Epithelial cell of esophagus (primary cell): Measurements from ENCODE around the gene MIER3.

Experiments
- DNase-seq: peaks from one replicate; pipeline ENCODE4 v3.0.0; 2010; ENCODE audit warnings: low read depth
- H3K4me3 ChIP-seq: 2 replicates; pipeline ENCODE4 v1.5.1; 2011; ENCODE audit warnings: mild to moderate bottlenecking, low read length, control low read depth
- TF ChIP-seq, protein P1 (sequence below): IDR thresholded peaks from 2 replicates; pipeline ENCODE4 v1.5.1; 2011; ENCODE audit warnings: low read depth, mild to moderate bottlenecking, low read length, control low read depth, inconsistent platforms; ENCODE audit not compliant: insufficient read depth; ENCODE audit errors: missing control alignments

The MIER3 gene

DNA sequence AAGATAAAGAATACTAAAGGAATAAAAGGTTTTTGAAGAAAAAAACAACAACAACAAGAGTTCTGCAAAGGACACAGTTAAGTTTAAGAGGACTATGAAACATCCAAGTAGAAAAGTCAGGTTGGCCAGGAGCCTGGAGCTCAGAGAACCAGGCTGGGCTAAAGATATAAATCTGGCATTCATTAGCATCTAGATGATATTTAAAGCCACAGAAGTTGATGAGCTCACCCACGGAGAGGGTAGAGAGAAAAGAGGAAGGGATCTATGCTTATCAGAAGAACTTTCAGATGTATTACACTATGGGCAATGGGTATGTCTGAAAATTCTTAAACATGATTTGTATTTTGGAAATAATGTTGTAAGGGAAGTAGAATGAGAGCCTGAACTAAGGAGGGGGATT lies 9.9 kb downstream of the MIER3 start:
- DNase-seq = no peak
- no peak overlapping the region for H3K4me3 ChIP-seq
- TF ChIP-seq, protein P1, sequence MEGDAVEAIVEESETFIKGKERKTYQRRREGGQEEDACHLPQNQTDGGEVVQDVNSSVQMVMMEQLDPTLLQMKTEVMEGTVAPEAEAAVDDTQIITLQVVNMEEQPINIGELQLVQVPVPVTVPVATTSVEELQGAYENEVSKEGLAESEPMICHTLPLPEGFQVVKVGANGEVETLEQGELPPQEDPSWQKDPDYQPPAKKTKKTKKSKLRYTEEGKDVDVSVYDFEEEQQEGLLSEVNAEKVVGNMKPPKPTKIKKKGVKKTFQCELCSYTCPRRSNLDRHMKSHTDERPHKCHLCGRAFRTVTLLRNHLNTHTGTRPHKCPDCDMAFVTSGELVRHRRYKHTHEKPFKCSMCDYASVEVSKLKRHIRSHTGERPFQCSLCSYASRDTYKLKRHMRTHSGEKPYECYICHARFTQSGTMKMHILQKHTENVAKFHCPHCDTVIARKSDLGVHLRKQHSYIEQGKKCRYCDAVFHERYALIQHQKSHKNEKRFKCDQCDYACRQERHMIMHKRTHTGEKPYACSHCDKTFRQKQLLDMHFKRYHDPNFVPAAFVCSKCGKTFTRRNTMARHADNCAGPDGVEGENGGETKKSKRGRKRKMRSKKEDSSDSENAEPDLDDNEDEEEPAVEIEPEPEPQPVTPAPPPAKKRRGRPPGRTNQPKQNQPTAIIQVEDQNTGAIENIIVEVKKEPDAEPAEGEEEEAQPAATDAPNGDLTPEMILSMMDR = no peak

DNA sequence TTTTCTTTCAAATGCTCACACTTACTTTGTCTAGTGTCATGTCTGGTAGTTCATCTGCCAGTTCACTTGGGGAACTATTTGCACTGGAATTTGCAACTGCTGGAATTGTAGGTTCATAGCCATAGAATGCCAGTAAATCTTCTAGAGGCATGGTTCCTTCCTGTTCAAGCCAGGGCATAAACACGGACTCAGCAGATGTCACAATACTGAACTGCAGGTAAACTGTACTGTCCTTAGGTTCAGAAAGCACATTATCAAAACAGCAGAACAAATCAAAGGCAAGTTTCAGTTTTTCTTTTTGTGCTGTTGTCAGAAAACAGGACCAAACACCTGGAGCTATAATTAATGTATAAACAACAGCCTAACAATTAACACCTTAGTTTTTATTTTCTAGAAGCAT lies 13.1 kb downstream of the MIER3 start:
- DNase-seq = no peak
- no peak overlapping the region for H3K4me3 ChIP-seq
- TF ChIP-seq, protein P1 = no peak

DNA sequence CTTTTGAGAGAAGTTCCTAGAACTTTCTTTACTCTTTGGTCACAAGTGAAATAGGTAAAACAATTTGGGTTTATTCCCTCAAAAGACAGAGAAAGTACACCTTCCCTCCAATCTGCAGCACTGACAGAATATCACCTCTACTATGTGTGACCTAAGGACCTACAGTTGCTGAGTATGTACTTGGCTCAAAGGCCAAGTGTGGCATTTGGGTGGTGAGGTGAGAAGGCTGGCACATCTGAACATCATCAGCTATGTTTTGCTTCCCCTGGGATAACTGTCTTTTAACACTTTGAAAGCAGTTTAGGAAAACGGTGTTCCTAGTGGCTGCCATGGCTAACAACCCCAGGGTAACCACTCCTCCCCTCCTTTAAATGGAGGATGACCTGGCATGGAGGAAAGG lies 17.6 kb downstream of the MIER3 start:
- no peak overlapping the region for H3K4me3 ChIP-seq
- DNase-seq = no peak
- TF ChIP-seq, protein P1 = no peak

GRCh38 chr5:56922922-56923321 lies 29.0 kb downstream of the MIER3 start:
- TF ChIP-seq, protein P1 = no peak
- H3K4me3 ChIP-seq = no peak overlapping the region
- DNase-seq = no peak

- TF ChIP-seq, protein P1 = no peak
- DNase-seq = no peak
- no peak overlapping the region for H3K4me3 ChIP-seq
Observed at GRCh38 chr5:56919942-56920662, 31.8 kb downstream of the MIER3 start.

DNA sequence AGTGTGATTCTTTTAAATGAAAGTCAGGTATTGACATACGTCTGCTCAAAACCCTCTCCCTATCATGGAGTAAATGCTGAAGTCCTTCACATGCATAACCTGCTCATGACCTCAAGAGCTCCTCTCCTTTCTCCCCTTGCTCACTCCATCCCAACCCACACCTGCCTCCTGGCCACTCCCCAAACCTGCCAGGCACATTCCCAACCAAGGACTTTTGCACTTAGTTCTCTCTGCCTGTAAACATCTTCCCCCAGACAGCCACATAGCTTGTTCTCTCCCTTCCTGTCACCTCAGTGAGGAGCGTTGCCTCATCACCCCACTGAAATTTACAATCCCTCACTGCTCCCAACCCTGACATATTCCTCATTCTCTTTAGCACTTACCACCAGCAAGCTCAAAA lies 33.9 kb downstream of the MIER3 start:
- no peak overlapping the region for H3K4me3 ChIP-seq
- TF ChIP-seq, protein P1 = no peak
- DNase-seq = no peak

GRCh38 chr5:56917534-56917933 lies 34.4 kb downstream of the MIER3 start:
- H3K4me3 ChIP-seq = no peak overlapping the region
- TF ChIP-seq, protein P1 = no peak
- no peak for DNase-seq
